HuH-7 (cell line): Measurements from ENCODE around the gene PDE7B.
A peak's percentile ranks its signal among the peaks of the same experiment; 100 is the strongest.

ENCODE experiments used
- DNase-seq: peaks from one replicate; pipeline ENCODE4 v3.0.0; 2011; ENCODE audit warnings: low spot score

Gene PDE7B

GRCh38 chr6:135990855-135991464 is 139.5 kb downstream of the PDE7B start:
- no peak for DNase-seq

- no peak for DNase-seq
Observed at GRCh38 chr6:135992739-135993138, 141.2 kb downstream of the PDE7B start.

DNA sequence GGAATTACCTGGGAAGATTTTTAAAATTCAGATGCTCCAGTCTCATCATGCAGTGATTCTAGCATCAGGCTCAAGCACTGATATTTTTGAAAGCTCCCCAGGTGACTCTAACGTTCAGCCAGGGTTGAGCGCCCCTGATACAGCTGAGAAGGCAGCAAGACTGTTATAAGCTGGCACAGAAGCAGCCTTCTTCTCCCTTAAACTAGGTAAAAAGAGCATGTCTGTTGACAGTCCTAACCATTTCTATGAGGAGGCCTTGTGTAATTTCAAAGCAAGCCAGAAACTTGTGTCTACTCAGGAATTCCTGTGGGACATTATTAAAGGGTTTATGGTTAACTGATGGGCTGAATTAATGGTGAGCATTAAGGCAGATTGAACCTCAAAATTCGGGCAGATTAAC is 141.9 kb downstream of the PDE7B start:
- DNase-seq: no peak

GRCh38 chr6:135994857-135995544 is 143.5 kb downstream of the PDE7B start:
- no peak for DNase-seq

- no peak for DNase-seq
Observed at GRCh38 chr6:135995545-135995898, 144.0 kb downstream of the PDE7B start.

- DNase-seq: no peak
Observed at GRCh38 chr6:135996668-135997067, 145.2 kb downstream of the PDE7B start.

- no peak for DNase-seq
Observed at GRCh38 chr6:135999393-135999792, 147.9 kb downstream of the PDE7B start.

GRCh38 chr6:136007345-136007744 is 155.8 kb downstream of the PDE7B start:
- DNase-seq: no peak

DNA sequence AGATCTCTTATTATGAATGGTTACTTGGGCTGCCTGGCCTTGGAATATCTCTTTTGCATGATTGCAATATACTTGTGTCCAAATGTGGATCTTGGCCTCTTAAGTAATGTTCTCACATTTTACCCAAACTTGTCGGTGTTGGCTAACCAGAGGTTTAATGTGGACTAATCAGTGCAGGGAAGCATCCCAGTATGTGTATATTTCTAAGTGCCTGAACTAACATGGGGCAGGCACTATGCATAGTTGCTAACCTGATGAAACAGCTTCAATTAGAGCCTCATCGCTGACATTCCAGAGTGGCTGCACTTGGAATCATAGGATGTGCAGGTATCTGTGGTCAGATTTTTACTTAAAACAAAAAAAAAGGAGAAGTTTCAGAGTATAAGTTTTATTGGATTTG is 160.0 kb downstream of the PDE7B start:
- DNase-seq: no peak

DNA sequence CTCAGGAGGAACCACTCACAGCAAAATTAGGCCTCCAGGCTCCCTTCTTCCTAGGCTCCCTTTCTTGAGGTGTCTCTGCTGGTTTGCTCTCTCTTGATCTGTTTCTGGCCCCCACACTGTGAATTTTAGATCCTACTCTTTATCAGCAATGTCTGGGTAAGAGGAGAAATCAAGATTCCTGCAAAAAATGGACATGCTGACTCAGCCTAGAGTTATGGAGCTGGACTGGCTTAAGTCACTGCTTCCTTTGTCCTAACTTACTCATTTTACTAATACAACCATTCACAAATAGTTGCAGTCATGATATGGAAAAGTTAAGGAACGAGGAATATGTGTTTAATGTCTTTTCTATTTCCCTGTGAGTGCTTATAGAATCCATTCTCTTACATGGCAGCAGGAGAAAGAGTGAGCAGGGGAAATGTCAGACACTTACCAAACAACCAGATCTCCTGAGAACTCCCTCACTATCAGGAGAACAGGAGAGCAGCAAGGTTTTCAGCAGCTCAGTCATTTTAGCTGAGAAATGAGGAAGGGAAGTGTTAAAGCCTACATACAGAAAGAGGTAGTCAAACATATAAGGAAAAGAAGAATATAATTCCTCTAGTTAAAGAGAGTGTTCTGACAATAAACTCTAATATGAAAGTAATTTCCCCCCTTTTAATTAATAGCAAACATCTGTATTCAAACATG is 160.8 kb downstream of the PDE7B start:
- no peak for DNase-seq

GRCh38 chr6:136012943-136013342 is 161.4 kb downstream of the PDE7B start:
- no peak for DNase-seq

DNA sequence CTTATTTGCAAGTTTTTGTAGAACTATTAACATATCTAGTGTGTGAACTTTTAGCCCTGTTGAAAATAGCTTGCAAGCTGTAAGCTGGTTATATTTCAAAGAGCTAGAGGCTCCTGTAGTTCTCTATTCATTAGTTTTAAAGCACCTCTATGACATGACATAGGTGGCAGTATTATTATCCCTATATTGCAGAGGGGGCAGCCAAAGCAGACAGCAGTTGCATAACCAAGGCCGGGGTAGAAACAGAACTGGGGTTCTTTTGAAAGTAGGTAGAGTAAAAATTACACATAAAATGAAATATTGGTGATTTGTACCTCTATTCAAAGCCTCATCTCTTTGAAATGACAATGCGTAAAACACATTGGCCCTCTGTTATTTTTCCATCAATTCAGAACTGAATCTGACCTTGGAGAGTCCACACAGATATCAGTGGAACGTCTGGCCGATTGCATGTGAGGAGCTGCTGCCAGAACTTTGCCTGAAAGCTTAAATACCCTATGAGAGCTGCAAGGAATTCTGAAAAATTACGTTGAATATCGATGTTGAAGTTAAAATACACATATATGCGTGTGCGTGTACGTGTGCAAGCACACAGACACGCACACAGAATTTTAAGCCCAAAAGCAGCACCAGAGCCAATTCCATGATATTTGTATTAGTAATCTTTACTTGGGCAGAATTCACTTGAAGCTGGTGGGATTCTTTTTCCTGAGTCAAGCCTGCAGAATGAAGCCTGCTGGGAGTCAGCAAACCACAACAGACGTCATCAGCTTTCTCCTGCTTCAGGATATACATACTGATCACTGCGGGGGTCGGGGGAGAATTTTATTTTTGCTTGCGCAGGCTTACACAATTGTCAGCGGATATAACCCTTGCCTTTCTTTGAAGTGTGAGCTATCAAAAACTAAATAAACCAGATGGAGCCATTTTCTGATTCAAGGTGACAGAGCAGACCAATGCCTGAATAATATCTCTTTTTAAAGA is 163.2 kb downstream of the PDE7B start:
- no peak for DNase-seq

- no peak for DNase-seq
Observed at GRCh38 chr6:136015531-136015930, 164.0 kb downstream of the PDE7B start.

GRCh38 chr6:136016228-136017225 is 165.0 kb downstream of the PDE7B start:
- no peak for DNase-seq

DNA sequence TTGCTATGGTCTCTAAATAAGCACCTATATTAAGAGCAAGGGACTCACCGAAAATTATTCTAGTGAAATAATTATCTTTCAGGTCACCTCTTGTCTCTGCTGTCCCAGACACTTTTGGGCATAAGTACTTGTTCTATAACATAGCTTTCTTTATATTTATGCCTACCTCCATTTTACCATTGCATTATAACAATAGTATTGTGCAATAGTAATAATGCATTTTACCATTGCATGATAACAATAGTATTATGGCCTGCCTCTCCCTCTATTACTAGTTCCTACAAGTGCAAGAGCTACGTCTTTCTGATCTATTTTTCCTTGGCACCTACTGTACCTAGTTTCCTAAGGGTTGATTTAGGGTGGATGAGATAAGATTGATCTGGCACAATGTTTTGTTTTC is 169.2 kb downstream of the PDE7B start:
- DNase-seq: no peak

DNA sequence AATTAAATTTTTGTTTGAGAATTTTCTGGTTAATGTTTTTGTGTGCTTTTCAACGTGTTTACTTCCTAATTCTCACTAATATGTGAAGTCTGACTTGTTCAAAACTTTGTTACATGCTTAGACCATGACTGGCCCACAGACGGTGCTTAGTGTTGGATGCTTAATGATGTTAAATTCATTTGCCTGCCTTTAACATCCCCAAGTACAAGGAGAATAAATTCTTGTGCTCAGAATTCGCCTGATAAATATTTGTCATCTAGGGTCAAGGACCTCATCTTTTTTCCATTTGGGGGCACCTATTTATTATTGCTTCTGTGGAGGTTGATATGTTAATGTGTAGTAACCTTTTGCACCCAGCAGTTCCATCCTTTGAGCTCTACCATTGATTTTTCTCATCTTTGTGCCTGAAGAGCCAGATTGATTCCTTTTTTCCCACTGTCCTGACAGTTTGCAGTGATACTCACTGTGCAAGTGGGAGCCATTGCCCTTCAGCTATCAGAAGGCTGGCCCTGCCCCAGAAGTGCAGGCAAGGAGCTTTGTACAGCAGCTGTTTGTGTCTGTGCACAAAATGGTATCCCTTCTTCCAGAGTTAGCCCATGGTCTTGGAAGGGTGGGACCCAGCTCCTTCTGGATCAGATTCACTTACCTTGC is 170.8 kb downstream of the PDE7B start:
- DNase-seq: no peak

DNA sequence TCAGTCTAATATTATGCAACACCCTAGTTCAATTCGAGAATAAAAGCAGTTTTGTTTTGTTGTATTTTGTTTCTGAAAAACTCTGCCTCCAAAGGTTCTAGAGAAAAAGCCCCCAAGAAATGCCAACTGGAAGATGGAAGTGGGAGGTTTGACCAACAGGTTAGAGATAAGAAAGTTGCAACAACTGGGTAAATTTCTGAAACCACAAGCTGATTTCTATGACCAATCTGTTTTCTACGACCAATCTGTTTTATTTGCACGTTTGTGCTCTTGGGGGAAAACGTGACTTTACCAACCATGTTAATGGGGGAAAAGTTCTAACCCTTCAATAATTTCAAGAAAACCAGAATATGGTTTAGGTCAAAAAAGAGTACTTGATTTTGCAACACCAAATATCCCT is 173.2 kb downstream of the PDE7B start:
- no peak for DNase-seq

DNA sequence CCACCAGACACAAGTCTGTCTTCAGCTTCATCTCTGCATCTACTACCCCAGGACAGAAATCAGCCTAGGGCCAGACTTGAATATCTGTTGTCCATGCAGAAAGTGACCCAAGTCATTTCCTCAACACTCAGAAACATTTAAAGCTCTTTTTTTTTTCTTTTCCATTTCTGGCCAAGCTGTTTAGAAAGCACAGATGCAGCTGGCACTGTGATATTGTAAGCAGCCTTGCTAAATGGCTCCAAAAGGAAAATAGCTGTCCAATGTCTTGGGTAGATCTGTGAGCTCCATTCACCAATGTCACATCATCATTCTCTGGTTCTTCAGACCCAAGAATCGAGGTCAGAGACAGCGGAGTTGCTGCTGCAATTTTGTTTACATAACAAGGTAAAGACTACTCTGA is 174.2 kb downstream of the PDE7B start:
- no peak for DNase-seq

DNA sequence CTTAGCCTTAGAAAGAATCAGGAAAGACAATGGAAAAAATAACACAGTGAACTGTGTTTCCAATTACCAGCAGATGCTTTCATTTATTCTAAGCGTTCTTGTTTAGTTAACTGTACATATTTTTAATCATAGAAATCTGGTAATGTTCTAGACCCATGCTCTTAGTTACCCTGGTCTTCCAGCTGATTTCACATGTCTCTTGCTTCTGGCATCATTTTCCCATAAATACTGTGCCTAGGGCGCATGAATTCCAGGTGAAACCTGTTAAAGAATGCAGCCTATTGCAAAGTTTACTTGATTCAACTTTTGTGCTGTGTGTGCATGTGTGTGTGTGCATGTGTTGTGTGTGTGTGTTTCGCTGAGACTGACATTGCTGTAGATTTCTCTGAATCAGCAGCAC is 178.6 kb downstream of the PDE7B start:
- DNase-seq: no peak

DNA sequence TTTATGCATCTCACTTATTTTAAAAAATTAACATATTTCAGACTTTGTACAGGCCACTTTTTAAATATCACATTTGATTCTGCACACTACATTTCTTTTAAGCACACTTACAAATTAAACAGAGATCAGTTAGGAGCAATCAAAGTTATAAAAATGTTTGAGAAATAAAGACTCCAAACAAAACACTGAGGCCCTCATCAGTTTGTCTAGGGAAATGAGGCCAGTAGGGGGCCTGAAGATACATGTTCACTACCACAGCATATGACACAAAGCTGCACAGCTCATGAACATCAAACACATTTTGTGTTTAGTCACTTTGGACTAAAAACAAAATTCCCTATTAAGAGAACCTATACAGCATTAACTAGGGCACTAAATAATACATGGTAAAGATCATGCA is 180.5 kb downstream of the PDE7B start:
- peak; percentile 41 for DNase-seq

- no peak for DNase-seq
Observed at GRCh38 chr6:136033416-136033815, 181.9 kb downstream of the PDE7B start.
